ENCODE data around the gene CIAO1. TPM values are rescaled to one million over a fixed set of nuclear protein-coding genes. Genes with fewer than 3 reads are reported as not detected.

Gene CIAO1
- total RNA-seq, 1 donor from 2014 or later = 110 TPM

- peaks cover 46% of the 10 kb centered on the region for H3K4me1 Mint-ChIP-seq
- peaks cover 22% of the 10 kb centered on the region for H3K36me3 Mint-ChIP-seq (ENCODE audit: low read depth)
- H3K27ac Mint-ChIP-seq = peak overlapping the region; percentile 92
- peak overlapping the region; percentile 74 for H3K4me3 Mint-ChIP-seq
- intact Hi-C loops (cut with micrococcal nuclease) = no loop called here
- no peaks in the 10 kb centered on the region for H3K9me3 Mint-ChIP-seq
- H3K27me3 Mint-ChIP-seq = no peaks in the 10 kb centered on the region
- DNase-seq = peak; percentile 84
These were observed 49.5 kb downstream of the CIAO1 start for GRCh38 chr2:96315400-96316071.

GRCh38 chr2:96316999-96317398 lies 51.0 kb downstream of the CIAO1 start:
- Mint-ChIP-seq H3K27me3 (no peaks in the 10 kb centered on the region), H3K27ac (peak overlapping the region; percentile 60), H3K4me1 (peaks cover 49% of the 10 kb centered on the region), H3K36me3 (ENCODE audit: low read depth) (peaks cover 21% of the 10 kb centered on the region), H3K9me3 (no peaks in the 10 kb centered on the region), H3K4me3 (peak overlapping the region; percentile 9)
- DNase-seq = no peak
- intact Hi-C loops (cut with micrococcal nuclease) = no loop called here

GRCh38 chr2:96317584-96317997 lies 51.6 kb downstream of the CIAO1 start:
- Mint-ChIP-seq H3K27me3 (no peaks in the 10 kb centered on the region), H3K36me3 (ENCODE audit: low read depth) (peaks cover 21% of the 10 kb centered on the region), H3K4me3 (peak overlapping the region; percentile 47), H3K9me3 (no peaks in the 10 kb centered on the region), H3K27ac (peak overlapping the region; percentile 77), H3K4me1 (peaks cover 49% of the 10 kb centered on the region)
- intact Hi-C loops (cut with micrococcal nuclease) = no loop called here
- no peak for DNase-seq

GRCh38 chr2:96318723-96319122 lies 52.7 kb downstream of the CIAO1 start:
- H3K27ac Mint-ChIP-seq = no peak overlapping the region
- no peaks in the 10 kb centered on the region for H3K27me3 Mint-ChIP-seq
- H3K9me3 Mint-ChIP-seq = no peaks in the 10 kb centered on the region
- intact Hi-C loops (cut with micrococcal nuclease) = no loop called here
- H3K36me3 Mint-ChIP-seq (ENCODE audit: low read depth) = peaks cover 18% of the 10 kb centered on the region
- H3K4me3 Mint-ChIP-seq = peak overlapping the region; percentile 75
- H3K4me1 Mint-ChIP-seq = peaks cover 51% of the 10 kb centered on the region
- no peak for DNase-seq

- DNase-seq = no peak
- peak overlapping the region; percentile 69 for H3K27ac Mint-ChIP-seq
- no peaks in the 10 kb centered on the region for H3K9me3 Mint-ChIP-seq
- H3K36me3 Mint-ChIP-seq (ENCODE audit: low read depth) = peaks cover 18% of the 10 kb centered on the region
- peaks cover 55% of the 10 kb centered on the region for H3K4me1 Mint-ChIP-seq
- no peaks in the 10 kb centered on the region for H3K27me3 Mint-ChIP-seq
- intact Hi-C loops (cut with micrococcal nuclease) = no loop called here
- peak overlapping the region; percentile 88 for H3K4me3 Mint-ChIP-seq
These were observed 53.4 kb downstream of the CIAO1 start for GRCh38 chr2:96319396-96319795.

GRCh38 chr2:96320326-96320725 lies 54.3 kb downstream of the CIAO1 start:
- Mint-ChIP-seq H3K9me3 (no peaks in the 10 kb centered on the region), H3K4me1 (peaks cover 56% of the 10 kb centered on the region), H3K36me3 (ENCODE audit: low read depth) (peaks cover 15% of the 10 kb centered on the region), H3K27me3 (no peaks in the 10 kb centered on the region), H3K27ac (peak overlapping the region; percentile 98), H3K4me3 (peak overlapping the region; percentile 88)
- intact Hi-C loops (cut with micrococcal nuclease) = loop anchor here (2.0 to 5.0 kb wide), 5 partner anchors 14 to 216 kb away; partner anchors contain the start of genes ARID5A, CIAO1, DUSP2 and NCAPH
- no peak for DNase-seq

GRCh38 chr2:96320728-96321622 lies 55.0 kb downstream of the CIAO1 start:
- Mint-ChIP-seq H3K4me1 (peaks cover 55% of the 10 kb centered on the region), H3K27ac (peak overlapping the region; percentile 98), H3K4me3 (peak overlapping the region; percentile 88), H3K9me3 (no peaks in the 10 kb centered on the region), H3K36me3 (ENCODE audit: low read depth) (peaks cover 17% of the 10 kb centered on the region), H3K27me3 (no peaks in the 10 kb centered on the region)
- intact Hi-C loops (cut with micrococcal nuclease) = loop anchor here (1.0 to 5.0 kb wide), 7 partner anchors 14 to 216 kb away; partner anchors contain the start of genes ARID5A, CIAO1, DUSP2 and NCAPH
- peak; percentile 85 for DNase-seq

Other genes starting within 250 kb of the CIAO1 start
- gene GPAT2, start 231.3 kb upstream of the CIAO1 start, total RNA-seq = 20.4 and 22.6 TPM in 2 replicates
- 0.21 TPM in 2 replicates for gene ADRA2B, start 149.7 kb upstream of the CIAO1 start, total RNA-seq
- 2.4 and 3.4 TPM in 2 replicates for gene ASTL, start 127.7 kb upstream of the CIAO1 start, total RNA-seq
- 436 and 445 TPM in 2 replicates for gene DUSP2, start 120.8 kb upstream of the CIAO1 start, total RNA-seq
- gene STARD7, start 57.4 kb upstream of the CIAO1 start, total RNA-seq = 212 and 217 TPM in 2 replicates
- gene TMEM127, start 228 bp upstream of the CIAO1 start, total RNA-seq = 31.6 and 33.1 TPM in 2 replicates
- gene SNRNP200, start 39.3 kb downstream of the CIAO1 start, total RNA-seq = 197 and 203 TPM in 2 replicates
- gene ITPRIPL1, start 59.1 kb downstream of the CIAO1 start, total RNA-seq = 51.4 and 53.9 TPM in 2 replicates
- 59.0 and 62.2 TPM in 2 replicates for gene NCAPH, start 69.5 kb downstream of the CIAO1 start, total RNA-seq
- 1.0 and 1.2 TPM in 2 replicates for gene NEURL3, start 239.1 kb downstream of the CIAO1 start, total RNA-seq